NCI-H1092 (cell line): ENCODE measurements around the gene SH2D2A.

ENCODE experiments used
- DNase-seq: peaks from one replicate; lab custom pipeline; 2025; lab: John Stamatoyannopoulos, UW

Gene SH2D2A

DNA sequence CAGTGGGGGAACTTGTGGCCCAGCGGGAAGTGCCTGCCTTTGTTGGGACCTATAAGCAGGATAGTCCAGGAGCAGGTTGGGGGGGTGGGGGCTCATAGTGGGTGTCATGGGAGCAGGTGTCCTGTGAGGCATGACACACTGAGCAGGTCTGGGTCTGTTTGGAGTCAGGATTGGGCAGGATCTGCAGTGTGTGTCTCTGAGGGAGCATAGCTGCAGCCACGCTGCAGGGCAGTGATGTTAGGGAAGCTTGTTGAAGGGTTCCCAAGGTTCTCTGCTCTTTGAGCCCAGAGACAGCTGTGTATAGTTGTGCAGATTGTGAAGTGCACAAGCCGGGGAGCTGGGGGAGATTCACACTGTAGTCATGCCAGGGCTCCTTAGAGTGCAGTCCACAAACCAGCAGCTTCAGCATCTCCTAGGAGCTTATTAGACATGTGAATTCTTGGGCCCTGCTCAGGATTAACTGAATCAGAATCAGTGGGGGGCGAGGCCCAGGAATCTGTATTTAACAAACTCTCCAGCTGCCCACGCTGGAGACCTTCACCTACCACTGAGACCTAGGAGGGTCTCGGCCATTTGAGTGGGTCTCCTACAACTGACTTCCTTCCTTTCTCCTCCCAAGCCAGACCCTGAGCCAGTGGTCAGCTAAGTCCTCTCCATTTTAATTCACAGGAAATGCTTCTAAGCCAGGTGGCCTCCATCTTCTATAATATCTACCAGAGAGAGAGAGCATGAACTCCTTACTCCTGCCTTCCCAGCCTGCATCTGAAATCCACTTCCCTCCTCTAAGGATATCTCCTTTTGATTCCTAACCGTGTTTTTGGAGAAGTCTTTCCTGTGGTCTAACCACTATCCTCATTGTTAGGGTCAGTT lies 31.2 kb upstream of the SH2D2A start:
- no peak for DNase-seq

DNA sequence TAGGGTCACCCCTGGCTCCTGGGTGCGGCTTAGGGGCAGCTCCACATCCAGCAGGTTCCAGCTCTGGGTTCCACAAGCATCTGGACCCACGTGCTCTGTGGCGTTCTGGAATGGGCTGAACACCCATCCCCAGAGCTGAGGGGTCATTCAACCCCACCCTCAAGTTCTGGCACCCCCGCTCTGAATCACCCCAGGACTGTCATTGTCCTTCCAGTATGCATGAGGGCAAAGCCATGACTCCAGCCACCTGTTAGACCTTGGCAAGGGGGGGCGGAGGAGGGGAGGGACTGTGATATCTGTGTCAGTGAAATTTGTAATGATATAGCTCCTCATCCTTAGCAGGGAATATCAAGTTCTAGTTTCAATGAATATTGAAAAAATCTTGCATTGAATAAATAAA lies 30.0 kb upstream of the SH2D2A start:
- no peak for DNase-seq

DNA sequence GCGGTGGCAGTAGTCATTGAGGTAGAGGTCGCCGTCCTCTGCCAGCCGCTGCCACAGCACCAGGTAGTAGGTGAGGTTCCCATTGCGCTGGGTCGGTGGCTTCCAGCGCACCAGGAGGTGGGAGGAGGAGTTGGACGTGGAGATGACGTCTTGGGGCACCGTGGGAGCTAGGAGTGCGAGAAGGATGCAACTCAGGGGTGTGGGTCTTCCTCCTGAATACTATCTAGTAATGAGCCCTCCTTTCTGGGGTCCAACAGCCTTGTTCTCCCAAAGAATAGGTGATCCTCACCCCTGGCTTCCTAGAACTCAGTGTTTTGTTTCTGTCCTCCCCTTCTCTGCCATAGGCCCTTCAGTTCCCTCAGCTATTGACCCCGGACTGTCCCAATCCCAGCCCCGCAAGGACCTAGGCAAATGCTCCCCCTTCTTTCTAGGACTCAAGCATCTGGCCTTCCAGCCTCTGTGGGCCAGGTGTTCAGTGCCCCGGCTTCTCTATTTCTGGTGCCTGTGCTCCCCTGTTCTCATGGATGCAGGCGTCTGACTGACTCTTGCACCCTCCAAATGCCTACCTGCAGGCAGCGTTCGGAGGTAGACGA lies 29.4 kb upstream of the SH2D2A start:
- DNase-seq = no peak

DNA sequence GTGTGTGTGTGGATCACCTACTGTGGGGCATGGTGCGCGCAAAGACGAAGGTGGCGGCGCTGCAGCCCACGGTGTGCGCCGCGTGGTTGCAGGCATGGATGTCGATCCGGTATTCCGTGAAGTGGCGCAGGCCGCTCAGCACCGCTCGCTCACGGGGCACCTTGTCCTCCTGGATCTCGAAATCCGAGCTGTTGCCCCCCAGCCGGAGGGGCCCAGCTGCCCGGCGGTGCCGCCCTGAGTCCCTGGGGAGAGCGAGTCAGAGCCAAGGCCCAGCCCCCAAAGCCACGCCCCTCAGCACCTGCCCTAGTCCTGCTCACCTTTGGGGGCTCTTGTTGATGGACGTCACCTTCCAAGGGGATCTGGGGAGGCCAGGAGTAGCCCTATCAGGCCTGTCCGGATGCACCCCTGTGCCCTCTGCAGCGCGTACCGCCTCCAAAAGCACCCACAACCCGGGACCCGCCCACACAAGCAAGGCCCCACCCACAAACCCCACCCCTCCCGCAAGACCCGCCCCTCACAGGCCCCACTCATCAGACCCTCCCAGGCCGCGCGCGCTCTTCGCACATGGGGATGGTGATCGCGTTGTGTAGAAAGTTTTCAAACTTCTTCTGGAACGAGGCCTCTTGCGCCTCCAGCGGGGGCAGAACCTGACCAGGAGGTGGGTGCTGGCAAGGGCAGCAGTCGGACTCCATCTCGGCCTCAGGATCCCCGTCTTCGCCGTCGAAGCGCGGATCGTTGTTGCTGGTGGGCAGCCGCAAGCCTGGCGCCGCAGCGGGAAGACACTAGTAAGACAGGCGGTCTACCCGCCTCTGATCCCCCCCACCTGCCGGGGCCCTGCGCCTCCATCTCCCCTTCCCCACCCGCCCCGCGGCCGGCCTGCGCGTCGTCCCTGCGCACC lies 28.7 kb upstream of the SH2D2A start:
- DNase-seq = no peak

DNA sequence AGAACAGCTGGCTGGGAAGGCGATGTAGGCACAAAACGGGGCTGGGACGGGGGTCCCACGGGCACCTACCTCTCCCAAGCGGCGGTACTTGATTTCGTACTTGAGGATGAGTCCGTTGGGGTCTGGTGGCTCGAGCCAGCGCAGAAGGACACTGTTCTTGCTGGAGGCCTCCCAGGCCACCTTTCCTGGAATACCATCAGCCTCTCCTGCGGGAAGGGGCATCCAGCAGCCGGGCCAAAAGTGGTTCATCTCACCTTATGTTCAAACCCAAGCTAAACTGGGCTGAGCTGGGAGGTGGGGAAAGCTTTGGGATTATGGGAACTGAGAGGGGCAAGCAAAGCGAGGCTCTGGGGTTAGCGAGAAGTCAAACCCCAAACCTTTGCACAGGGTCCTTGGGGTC lies 28.0 kb upstream of the SH2D2A start:
- DNase-seq = no peak

DNA sequence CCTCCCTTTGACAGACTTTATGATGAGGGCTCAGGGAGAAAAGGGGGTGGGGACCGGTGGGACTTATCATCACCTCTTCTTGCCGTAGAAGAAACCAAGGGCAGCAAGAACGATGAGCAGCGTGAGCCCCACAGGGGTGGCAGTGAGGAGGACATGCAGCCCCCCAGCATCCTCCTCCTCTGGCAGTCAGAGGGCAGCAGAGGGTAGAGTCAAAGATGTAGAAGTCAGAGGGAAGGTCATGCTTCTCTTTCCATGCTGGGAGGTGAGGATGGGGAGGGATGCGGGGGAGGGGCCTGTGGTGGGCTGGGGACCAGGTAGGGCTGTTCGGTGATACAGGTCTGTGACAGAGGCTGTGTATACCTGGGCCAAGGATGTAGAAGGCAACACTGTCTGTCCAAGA lies 27.5 kb upstream of the SH2D2A start:
- no peak for DNase-seq

DNA sequence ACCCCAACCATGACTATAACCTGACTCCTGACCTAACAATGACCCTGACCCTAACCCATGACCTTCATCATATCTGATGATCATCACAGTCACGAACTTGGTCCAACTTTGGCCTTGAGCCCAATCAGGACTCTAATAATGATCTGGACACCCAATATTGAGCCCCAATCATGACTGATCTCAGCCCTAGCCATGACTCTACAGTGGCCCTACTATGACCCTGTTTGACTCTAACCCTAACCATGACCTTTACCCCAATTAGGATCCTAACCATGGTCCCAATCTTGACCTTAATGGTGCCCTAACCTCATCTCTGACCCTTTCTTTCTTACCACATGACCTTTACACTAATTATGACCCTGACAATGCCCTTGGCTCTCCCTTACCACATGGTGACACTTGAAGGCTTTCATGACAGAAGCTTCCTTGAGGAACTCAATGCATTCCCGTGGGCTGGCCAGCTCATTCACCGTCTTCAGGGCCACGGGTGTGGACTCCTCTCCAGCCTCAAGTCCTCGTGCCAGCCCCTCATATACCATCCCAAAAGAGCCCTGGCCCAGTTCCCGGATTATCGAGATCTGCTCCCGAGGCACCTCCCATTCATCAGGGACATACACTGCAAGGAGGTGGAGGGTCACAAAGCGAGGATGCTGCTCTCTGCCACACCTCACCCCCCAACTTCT lies 26.1 kb upstream of the SH2D2A start:
- DNase-seq = no peak

DNA sequence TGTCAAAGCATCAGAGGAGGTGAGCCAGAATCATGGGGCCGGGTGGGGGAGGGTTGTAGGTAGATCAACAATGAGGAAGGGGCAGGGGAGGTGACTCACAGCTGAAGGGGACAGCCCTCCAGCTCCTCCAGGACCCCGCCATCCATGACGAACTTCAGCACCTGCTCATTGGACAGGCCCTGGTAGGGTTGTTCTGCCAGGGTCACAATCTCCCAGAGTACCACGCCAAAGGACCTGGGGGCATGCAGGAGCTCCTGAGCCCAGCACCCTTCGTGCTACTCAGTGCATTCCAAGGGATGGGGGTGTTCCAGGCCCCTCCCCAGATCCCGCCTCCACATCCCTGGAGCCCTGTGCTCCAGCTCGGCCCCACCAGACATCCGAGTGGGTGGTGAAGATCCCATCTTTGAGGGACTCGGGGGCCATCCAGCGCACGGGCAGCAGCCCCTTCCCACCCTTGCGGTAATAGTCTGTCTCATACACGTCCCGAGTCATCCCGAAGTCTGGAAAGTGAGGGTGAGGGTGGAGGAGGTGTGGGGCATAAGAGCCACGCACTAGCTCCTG lies 24.7 kb upstream of the SH2D2A start:
- DNase-seq = no peak

DNA sequence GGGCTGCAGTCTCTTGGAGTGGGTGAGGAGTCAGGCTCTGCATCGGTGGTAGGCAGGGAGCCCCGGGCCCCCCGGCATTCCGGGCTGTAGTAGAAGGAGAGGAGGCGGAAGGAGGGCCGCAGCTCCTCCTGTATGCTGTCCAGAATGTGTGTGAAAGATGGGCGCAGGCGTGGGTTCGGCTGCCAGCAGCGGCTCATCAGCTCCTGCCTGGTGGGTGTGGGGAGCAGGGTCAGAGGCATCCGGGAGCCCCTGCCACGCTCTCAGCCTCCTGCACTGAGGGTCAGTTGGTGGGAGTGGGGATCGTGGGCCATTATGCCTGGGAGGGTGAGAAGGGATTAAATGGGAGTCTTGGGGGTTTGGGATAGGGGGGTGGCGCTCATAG lies 24.2 kb upstream of the SH2D2A start:
- DNase-seq = no peak

DNA sequence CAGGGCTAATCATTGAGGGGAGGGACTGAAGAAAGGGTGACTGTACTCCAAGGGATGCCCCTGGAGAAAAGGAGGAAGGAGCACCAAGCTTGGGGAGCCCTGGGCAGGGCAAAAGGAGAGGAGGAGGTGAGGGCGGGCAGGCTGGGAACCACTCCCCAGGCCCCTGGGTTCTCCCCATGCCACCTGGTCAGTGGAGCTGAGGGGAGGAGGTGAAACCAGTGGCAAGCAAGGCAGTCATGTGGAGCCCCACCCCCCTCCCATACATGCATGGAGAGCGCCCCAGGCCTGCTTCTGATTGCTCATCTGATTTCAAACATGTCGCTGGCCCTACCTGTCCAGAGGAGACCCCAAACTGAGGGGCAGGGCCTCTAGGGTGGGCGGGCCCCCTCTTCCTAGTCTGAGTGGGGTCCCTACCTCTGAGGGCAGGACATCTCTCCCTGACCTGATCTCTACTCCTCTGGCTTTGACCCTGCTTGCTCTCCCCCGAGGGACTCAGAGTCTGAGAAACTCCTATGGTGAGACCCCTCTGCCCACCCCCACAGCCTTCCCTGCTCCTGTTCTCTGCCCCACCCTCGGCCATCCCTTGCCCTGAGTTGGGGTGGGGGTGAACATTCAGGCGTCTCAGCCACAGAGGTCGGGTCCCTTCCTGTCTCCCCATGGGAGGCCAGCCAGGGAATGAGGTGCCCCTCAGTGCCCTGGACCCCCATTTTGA lies 23.7 kb upstream of the SH2D2A start:
- DNase-seq = no peak

DNA sequence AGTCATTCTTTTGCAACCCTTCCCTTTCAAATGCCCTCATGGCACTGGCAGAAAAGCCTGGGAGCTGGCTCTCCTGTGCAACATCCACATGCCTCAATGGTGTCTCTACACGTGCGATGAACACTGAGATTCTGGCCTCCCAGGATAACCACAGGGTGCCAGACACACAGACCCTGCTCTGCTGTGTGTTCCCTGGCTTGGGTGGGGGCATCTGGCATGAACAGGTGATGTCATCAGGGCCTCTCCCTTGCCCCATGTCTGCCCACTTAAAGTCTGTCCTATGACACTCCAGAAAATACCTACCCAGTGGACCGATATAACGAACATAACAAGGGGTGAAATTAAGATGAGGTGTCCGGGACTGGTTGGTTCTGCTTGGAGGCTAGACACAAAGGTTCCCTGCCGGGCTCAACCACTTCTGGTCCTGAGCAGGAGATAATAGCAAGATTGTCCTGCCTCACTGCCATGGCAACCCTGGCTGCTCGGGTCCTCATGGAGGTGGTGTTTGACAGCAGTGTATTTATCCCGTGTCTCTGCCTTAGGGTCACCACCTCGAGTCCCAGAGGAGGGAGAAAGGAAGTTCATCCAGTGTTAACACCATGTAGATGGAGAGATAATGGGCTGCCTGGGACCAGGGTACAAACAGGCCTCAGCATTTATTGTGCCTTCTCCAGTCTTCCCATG lies 22.9 kb upstream of the SH2D2A start:
- no peak for DNase-seq

DNA sequence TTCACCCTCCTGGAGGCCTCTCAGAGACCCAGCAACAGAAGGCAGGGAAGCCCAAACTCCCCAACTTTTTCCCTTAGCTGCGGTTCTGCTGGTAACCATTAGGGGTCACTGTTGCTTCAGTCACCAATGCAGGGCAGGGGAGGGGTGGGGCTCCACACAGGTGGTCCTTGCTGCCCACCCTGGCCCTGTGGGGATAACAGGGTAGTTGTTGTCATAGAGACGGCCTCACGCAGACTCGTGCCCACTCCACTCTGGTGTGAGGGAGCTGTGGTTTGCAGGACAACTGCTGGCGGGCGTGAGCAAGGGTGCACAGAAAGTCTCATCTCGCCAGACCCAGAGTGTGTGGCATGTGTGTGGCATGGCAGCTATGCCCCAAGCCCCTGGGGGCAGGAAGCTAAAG lies 22.3 kb upstream of the SH2D2A start:
- DNase-seq = peak; percentile 20

DNA sequence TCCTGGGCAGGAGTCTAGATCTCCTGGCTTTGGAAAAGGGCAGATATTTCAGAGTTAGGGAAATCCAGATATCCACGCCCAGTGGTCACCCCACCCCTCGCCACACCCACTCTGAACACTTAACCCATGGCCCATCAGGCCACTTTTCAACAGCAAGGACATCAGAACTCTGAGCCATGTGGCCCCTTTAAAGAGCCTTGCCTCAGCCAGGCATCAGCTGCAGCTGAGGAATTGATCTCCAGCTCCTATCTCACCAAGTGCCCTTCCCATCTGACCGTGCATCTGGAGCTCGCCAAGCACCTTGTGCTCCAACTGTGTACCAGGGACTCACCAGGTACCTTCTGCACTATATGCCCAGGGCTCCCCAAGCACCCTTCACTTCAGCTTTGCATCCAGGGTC lies 20.2 kb upstream of the SH2D2A start:
- no peak for DNase-seq

DNA sequence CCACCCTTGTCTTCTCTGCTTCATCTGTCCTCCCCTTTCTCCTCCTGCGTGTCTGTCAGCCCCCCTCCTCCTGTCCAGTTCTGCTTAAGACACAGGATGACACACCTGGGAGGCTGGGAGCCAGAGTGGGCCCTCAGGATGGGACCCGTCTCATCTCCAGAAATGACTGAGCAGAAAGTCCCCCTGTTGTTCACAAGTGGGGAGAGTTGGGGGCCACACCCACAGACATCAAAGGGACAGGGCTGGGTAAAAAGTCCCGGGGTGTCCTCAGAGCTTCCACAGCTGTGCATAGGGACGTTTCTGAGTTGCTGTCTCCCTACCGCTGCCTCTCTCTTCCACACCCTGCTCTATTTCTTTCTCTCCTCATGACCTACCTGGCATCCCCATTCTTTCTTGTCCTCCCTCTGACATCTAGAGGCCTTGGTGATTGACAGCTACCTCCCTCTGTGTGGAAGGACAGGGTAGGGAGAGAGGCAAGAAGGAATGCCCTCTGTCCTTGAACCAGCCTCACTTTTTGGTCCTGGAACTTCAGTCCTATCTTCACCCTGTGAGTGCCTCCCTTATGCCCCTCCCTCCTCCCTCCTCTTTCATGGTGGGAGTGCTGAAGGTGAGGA lies 19.5 kb upstream of the SH2D2A start:
- no peak for DNase-seq

DNA sequence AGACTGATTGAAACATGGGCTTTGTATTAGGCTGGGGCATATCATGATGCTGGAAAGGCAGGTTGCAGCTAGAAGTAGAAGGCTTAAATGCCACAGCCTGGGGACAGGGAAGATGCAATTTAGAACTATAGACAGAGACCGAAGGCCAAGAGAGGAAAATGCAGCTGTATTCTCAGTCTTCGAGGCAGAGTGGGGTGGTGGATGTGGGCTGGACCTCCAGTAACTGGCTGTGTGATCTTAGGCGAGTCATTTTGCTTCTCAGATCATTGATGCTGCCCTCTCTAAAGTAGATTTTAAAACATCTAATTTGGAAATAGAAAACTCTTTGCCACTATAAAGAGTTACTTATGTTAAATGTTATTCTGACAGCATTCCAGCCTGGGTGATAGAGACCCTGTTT lies 17.7 kb upstream of the SH2D2A start:
- DNase-seq = no peak

DNA sequence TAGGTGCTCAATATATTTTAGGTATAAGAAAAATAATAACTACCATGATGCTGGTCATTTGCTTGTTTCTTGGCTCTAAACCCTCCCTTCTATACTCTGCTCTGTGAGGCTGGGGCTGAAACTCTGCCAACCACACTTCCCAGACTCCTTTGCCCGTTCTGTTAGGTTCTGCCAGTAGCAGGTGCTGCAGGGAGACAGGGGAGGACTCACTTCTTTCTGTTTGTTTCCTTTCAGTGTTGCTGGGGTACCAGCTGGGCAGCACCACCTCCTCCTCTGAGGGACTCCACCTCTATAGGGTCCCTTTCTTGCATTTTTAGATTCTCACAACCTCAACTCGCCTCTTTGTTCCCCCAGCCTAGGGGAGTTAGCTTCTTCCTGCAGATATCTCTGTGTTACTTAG lies 17.0 kb upstream of the SH2D2A start:
- DNase-seq = no peak

DNA sequence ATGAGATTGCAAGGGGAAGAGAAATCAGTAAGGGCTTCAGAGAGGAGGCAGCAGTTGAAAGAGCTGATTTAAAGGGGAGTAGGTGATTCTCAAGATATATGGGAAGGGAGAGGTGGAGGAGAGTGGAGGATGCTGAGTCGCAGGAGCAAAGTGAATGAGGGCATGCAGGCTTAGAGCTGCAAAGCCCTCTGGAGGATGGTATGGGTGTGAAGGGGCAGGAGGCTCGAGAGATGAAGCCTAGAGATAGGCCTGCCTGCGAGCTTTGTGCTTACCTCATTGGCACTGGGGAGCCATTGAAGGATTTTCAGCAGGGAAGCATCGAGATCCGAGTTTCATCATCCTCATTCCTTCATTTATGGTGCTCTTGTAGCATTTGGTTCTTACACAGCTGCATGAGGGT lies 15.8 kb upstream of the SH2D2A start:
- DNase-seq = no peak

DNA sequence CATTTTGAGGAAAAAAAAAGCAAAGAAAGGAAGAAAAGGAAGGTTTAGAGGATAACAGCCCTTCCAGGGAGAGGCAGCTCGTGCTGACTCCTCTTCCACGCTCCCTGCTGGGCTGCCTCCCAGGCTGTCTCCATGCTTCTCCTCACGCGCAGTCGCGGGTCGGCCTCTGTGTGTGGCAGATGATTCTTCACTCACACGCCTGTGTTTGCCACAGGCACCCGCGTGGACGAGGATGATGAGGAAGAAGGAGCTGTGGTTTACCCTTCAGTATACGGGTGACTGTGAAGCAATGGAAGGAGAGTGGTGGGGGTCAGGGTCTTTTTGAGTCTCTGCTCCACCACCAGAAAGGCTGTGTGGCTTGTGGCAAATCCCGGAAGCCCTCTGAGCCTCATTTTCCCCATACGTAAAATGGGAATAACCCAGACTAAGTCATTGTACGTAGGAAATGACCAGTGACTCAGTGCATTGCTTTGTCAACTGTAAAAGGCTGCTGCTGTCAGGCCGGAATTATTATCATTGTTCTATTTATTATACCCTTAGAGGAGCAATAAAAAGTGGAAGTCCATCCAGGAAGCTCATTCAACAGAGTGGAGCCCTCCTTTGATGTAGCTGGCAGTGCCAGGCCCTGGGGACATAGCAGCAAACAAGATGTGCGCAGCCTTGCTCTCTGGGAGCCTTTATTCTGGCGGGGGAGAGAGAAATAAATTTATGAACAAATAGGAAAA lies 11.9 kb upstream of the SH2D2A start:
- DNase-seq = no peak

DNA sequence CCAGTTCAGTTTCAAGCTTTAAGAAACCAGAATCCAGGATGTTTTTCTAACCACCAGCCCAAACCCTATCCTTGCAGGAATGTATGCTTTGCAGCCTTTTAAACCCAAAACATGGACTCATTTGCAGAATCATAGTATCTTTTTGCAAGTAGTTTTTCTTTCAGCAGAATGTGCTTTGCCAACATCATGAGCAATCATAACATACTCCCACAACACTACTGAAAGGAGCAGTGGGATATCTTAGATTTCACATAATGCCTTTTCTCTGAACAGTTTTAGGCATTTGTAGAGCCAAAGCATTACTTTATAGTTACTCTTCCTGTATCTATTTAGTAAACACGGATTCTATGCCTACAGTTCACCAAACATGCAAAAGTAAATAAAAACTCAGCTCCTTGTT lies 10.0 kb upstream of the SH2D2A start:
- no peak for DNase-seq
